GM12801 (cell line): Measurements from ENCODE around the gene NPAT.

ENCODE experiments used
- TF ChIP-seq, protein P1 (sequence below): IDR thresholded peaks from one replicate; pipeline ENCODE4 v1.5.1; 2011; ENCODE audit warnings: control low read depth; ENCODE audit not compliant: insufficient read length; ENCODE audit errors: extremely low read depth

Gene NPAT

DNA sequence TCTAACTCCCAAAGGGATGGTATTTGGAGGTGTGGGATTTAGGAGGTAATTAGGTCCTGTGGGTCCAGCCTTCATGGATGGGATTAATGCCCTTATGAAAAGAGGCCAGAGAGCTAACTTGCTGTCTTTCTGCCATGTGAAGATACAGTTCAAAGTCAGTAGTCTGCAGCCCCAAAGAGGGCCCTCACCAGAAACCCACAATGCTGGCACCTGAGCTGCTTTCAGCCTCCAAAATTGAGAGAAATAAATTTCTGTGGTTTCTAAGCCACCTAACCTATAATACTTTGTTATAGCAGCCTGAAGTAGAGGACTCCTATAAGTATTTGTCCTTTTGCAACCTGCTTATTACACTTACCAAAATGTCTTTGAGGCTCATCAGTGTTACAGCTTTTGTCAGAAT, 16.6 kb upstream of the NPAT start:
- TF ChIP-seq, protein P1, sequence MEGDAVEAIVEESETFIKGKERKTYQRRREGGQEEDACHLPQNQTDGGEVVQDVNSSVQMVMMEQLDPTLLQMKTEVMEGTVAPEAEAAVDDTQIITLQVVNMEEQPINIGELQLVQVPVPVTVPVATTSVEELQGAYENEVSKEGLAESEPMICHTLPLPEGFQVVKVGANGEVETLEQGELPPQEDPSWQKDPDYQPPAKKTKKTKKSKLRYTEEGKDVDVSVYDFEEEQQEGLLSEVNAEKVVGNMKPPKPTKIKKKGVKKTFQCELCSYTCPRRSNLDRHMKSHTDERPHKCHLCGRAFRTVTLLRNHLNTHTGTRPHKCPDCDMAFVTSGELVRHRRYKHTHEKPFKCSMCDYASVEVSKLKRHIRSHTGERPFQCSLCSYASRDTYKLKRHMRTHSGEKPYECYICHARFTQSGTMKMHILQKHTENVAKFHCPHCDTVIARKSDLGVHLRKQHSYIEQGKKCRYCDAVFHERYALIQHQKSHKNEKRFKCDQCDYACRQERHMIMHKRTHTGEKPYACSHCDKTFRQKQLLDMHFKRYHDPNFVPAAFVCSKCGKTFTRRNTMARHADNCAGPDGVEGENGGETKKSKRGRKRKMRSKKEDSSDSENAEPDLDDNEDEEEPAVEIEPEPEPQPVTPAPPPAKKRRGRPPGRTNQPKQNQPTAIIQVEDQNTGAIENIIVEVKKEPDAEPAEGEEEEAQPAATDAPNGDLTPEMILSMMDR, result no peak

DNA sequence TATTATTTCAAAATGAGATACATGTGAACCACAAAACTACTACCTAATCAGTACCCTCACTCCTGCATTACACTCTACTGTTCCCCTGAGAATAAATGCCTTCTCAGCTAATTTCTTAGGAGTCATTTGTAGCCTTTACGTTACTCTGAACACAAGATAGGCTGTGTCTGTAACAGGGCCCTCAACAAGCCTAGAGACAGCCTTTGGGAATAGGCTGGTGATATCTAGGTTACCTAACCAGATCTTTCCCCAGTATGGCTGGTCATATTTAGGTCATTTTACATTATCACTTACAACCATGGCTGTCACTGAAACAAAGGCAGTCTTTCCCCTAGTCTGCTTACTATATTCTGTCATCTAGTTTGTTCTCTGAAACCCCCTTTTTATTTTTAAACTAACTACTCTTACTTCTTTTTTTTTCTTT, 14.6 kb upstream of the NPAT start:
- TF ChIP-seq, protein P1, result no peak

DNA sequence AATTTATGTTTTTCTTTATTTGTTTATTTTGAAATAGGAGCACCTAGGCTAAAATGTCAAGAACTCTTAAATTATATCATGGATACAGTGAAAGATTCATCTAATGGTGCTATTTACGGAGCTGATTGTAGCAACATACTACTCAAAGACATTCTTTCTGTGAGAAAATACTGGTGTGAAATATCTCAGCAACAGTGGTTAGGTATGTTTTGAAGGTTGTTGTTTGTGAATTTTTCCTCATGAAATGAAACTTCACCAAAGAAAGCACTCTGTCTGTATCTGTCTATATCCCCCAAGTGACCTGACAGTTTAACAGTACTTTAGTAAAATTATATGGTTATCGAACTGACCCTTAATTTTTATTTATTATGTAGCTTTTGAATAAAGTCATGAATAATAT, 13.2 kb upstream of the NPAT start:
- TF ChIP-seq, protein P1, result no peak

DNA sequence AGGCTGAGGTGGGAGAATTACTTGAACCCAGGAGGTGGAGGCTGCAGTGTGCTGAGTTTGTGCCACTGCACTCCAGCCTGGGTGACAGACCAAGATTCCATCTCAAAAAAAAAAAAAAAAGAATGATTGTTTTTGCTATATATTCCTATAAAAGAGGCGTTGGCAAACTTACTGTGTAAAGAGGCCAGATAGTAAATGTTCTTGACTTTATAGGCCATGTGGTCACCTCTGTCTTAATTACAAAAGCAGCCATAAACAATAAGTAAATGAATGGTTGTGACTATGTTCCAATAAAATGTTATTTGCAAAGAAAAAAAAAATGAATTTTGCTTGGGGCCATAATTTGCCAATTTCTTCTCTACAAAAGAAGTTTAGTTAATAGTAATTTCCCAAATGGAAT, 12.8 kb upstream of the NPAT start:
- TF ChIP-seq, protein P1, result no peak

DNA sequence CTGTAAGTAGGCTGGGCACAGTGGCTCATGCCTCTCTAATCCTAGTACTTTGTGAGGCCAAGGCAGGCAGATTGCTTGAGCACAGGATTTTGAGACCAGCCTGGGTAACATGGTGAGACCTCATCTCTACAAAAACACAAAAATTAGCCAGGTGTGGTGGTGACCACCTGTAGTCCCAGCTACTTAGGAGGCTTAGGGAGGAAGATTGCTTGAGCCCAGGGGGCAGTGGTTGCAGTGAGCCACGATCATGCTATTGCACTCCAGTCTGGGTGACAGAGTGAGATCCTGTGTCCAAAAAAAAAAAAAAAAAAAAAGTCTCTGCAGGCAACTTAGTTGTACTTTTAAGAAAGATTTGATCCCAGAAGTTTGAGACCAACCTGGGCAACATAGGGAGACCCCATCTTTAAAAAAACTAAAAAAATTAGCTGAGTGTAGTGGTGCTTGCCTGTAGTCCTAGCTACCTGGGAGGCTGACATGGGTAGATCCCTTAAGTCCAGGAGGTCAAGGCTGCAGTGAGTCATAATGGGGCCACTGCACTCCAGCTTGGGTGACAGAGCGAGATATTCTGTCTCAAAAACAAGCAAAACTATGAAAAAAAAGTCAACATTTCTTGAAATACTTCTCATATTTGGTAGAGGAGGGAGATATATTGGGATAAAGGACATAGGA, 11.0 kb upstream of the NPAT start:
- TF ChIP-seq, protein P1, result no peak

DNA sequence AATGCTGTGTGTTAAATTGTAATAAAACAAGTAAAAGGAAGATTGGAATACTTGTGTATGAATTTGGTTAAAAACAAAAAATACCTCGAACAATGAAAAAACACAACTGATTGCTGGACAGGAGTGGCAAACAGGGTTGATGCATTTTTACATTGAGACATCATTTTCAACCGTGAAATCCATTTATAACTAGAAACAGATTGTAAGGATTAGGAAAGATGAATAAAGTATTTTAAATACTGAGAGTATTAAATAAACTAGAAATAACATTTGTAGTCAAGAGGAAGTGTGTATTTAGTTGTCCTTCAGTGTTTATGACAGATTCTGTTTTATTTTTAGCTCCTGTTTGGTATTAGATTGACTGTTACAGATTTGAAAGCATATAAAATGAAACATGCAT, 5.8 kb upstream of the NPAT start:
- TF ChIP-seq, protein P1, result no peak

DNA sequence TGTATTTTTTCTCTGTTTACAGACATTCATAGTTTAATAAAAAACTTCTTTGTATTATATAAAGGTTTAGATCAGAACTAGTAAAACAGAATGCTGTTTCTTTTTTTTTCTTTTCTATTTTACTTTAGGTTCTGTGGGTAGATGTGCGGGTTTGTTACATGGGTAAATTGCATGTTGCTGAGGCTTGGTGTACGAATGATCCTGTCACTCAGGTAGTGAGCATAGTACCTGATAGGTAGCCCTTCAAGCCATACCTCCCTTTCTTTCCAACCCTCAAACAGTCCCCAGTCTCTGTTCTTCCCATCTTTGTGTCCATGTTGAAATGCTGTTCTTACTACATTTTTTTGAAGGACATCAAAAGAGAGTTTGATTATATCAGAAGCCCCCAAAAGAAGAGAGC, 3.6 kb upstream of the NPAT start:
- TF ChIP-seq, protein P1, result no peak
